Colonic mucosa (tissue), 4 donors: ENCODE data around the gene GOLGB1. TPM values are rescaled to one million over a fixed set of nuclear protein-coding genes. Genes with fewer than 3 reads are reported as not detected.
A peak's percentile ranks its signal among the peaks of the same experiment; 100 is the strongest.

ENCODE experiments used
- DNase-seq: peaks from one replicate; pipeline ENCODE4 v3.0.0-alpha.2; 2020
- H3K27ac ChIP-seq: fragments of 200-600 bp; one replicate; pipeline ENCODE4 v1.8.0; 2021
- H3K27me3 ChIP-seq: fragments of 200-600 bp; one replicate; pipeline ENCODE4 v1.8.0; 2021
- H3K36me3 ChIP-seq: fragments of 200-600 bp; one replicate; pipeline ENCODE4 v1.8.0; 2021
- H3K4me1 ChIP-seq: fragments of 200-600 bp; one replicate; pipeline ENCODE4 v1.8.0; 2021; ENCODE audit warnings: mild to moderate bottlenecking
- H3K4me3 ChIP-seq: fragments of 200-600 bp; one replicate; pipeline ENCODE4 v1.8.0; 2021
- H3K9ac ChIP-seq, 2 donors: one replicate each; pipeline ENCODE4 v1.7.0; 2013; ENCODE audit warnings: control low read depth in 2 of 2, low read depth in 2 of 2, low read length in 2 of 2
- H3K9me3 ChIP-seq: fragments of 200-600 bp; one replicate; pipeline ENCODE4 v1.8.0; 2021
- intact Hi-C: fragments of 100-400 bp; cut with DNase I; formaldehyde crosslinking; loops from one replicate; pipeline ENCODE4 v1.14.1; 2022
- total RNA-seq, 2 donors: library from RNA; stranded (reverse); fragmentation: NEBNext Ultra II Directional in 1 of 2; extraction: Animal tissue kit (Norgen Biotek cat#: 25700) in 1 of 2; gene quantifications; one replicate each; pipeline ENCODE4 v1.2.1, GENCODE V29; 2021
- TF ChIP-seq, protein P1 (sequence below): fragments of 200-600 bp; IDR thresholded peaks from one replicate; pipeline ENCODE4 v1.8.0; 2022; ENCODE audit warnings: antibody characterized with exemption, mild to moderate bottlenecking
- donor health status: healthy.
- donor health status: DM: no; HTN: no; CAD: no.
- donor health status: DM: no; HTN: no; CAD: no.

Gene GOLGB1, protein sequence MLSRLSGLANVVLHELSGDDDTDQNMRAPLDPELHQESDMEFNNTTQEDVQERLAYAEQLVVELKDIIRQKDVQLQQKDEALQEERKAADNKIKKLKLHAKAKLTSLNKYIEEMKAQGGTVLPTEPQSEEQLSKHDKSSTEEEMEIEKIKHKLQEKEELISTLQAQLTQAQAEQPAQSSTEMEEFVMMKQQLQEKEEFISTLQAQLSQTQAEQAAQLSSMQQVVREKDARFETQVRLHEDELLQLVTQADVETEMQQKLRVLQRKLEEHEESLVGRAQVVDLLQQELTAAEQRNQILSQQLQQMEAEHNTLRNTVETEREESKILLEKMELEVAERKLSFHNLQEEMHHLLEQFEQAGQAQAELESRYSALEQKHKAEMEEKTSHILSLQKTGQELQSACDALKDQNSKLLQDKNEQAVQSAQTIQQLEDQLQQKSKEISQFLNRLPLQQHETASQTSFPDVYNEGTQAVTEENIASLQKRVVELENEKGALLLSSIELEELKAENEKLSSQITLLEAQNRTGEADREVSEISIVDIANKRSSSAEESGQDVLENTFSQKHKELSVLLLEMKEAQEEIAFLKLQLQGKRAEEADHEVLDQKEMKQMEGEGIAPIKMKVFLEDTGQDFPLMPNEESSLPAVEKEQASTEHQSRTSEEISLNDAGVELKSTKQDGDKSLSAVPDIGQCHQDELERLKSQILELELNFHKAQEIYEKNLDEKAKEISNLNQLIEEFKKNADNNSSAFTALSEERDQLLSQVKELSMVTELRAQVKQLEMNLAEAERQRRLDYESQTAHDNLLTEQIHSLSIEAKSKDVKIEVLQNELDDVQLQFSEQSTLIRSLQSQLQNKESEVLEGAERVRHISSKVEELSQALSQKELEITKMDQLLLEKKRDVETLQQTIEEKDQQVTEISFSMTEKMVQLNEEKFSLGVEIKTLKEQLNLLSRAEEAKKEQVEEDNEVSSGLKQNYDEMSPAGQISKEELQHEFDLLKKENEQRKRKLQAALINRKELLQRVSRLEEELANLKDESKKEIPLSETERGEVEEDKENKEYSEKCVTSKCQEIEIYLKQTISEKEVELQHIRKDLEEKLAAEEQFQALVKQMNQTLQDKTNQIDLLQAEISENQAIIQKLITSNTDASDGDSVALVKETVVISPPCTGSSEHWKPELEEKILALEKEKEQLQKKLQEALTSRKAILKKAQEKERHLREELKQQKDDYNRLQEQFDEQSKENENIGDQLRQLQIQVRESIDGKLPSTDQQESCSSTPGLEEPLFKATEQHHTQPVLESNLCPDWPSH (N-terminal part only)
- total RNA-seq: 10 to 100 TPM; 47.2 to 75.6 TPM

DNA sequence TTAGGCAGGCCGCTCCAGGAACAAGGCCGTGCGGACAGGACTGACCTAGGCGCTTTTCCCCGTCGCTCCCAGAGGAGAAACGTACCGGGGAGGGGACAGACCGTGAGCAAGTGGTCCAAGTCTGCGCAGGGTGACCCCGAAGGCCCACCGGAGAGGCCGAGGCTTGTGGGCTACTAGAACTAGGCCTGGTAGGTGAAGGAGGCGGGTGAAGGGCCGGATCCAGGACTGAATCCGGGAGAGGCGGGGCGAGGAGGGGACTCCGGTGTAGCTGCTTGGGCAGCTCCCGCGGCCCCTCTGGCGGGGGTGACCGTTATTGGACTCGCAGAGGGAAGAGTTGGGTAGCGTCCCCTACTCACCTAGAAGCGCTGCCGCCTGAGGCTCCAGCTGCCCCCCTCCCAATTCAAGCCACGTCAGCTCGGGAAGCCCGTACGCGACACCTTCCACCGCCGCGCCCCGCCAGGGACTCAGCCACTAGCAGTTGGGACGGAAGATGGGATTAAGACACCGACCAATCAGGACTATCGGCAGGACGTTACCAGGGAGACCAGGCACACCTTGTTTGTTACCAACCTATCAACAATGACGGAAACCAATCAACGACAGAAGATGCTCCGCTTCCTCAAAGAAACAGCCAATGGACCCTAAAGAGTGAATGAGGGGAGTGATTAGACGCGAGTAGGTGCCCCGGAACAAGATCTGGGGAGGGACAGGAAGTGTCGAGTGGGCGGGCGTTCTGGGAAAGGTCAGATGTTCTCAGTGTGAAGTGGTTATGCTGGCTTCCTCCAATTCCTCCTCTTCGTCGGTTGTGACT is at the start of gene GOLGB1:
Gene GOLGB1, minus strand, starts transcription at position 466 of the 811 bp plus-strand sequence. CDS start 18,770 bp downstream, outside the sequence.
- no peaks in the 10 kb centered on the region for H3K9me3 ChIP-seq
- no peaks in the 10 kb centered on the region for H3K27me3 ChIP-seq
- H3K36me3 ChIP-seq: no peaks in the 10 kb centered on the region
- peak within 1 kb of the TSS; percentile 86 to 90 for H3K9ac ChIP-seq
- TF ChIP-seq, protein P1, sequence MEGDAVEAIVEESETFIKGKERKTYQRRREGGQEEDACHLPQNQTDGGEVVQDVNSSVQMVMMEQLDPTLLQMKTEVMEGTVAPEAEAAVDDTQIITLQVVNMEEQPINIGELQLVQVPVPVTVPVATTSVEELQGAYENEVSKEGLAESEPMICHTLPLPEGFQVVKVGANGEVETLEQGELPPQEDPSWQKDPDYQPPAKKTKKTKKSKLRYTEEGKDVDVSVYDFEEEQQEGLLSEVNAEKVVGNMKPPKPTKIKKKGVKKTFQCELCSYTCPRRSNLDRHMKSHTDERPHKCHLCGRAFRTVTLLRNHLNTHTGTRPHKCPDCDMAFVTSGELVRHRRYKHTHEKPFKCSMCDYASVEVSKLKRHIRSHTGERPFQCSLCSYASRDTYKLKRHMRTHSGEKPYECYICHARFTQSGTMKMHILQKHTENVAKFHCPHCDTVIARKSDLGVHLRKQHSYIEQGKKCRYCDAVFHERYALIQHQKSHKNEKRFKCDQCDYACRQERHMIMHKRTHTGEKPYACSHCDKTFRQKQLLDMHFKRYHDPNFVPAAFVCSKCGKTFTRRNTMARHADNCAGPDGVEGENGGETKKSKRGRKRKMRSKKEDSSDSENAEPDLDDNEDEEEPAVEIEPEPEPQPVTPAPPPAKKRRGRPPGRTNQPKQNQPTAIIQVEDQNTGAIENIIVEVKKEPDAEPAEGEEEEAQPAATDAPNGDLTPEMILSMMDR: no peak
- H3K27ac ChIP-seq: peak within 1 kb of the TSS; percentile 89
- H3K4me3 ChIP-seq: peak within 1 kb of the TSS; percentile 63
- no peaks in the 10 kb centered on the region for H3K4me1 ChIP-seq
- DNase-seq: peak; percentile 97
- intact Hi-C loops: no loop called here

DNA sequence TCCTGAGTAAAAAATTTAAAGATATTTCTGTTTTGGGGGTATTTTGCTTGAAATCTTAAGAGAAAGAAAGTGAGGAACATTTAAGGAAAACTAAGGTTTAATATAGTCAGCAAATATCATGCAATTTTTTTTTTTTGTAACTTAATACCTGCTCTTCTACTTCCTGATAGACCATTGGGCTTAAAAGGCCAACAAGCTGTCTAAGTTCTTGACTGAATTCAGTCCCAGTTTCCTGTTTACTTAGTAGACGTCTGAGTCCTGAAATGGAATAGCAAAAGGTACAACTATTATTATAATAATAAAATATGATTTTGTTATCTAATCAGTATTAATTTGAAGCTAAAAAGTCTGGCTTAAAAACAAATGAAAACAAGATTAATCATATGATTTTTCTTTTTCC is 47.4 kb upstream of the GOLGB1 start:
- intact Hi-C loops: no loop called here
- H3K9me3 ChIP-seq: no peaks in the 10 kb centered on the region
- no peak overlapping the region for H3K4me3 ChIP-seq
- H3K9ac ChIP-seq: no peak overlapping the region
- TF ChIP-seq, protein P1: no peak
- no peaks in the 10 kb centered on the region for H3K36me3 ChIP-seq
- no peak for DNase-seq
- no peaks in the 10 kb centered on the region for H3K27me3 ChIP-seq
- no peak overlapping the region for H3K27ac ChIP-seq
- no peaks in the 10 kb centered on the region for H3K4me1 ChIP-seq

DNA sequence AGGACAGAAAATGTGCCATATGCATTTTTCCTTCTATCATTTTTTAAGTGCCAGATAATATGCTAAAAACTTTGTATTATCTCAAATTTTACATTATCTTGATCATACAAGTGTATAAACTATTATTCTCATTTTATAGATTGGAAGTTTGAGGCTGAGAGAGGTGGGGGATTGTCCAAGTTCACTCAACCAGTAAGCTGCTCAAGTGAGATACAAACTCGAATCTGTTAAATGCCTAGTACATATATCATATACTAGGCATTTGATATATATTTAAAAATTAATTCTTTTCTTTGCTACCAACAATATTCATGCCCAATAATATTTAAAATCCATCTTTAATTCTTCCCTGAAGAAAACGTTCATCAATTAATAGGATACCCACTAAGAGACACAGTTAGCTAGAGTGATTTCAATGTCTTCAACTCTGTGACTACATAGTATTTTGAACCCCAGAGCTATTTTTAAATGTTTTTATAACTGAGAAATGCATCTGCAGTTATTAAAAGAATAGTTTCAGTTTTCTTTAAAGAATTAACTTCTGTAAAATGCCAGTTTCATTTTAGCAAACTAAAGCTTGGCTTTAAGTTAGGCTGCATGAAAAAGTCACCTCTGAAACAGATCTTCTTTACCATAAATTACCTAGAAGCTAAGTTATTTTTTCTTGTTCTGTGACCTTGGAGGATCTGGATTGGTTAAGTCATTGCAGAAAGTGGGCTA is 44.9 kb upstream of the GOLGB1 start:
- no peak for DNase-seq
- intact Hi-C loops: no loop called here
- no peaks in the 10 kb centered on the region for H3K27me3 ChIP-seq
- H3K9ac ChIP-seq: no peak overlapping the region
- no peaks in the 10 kb centered on the region for H3K4me1 ChIP-seq
- TF ChIP-seq, protein P1: no peak
- H3K9me3 ChIP-seq: no peaks in the 10 kb centered on the region
- H3K4me3 ChIP-seq: no peak overlapping the region
- no peak overlapping the region for H3K27ac ChIP-seq
- H3K36me3 ChIP-seq: no peaks in the 10 kb centered on the region

DNA sequence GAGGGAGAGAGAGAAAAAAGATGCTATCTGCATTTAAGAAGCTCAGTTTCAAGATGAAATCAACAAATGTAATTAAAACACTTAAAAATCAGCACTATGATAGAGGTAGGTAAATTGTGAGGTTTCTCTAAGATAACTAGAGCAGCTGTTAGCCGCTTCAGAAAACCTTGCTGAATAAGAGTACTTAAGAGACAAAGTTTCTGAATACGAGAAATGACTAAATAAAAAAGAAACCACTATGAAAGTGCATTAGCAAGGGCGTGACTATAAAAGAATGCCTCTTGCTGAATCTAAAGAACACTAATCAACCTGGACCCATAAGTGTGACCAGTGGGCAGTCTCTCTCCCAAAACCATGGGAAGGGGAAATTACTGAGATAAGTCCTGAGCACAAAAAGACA is 43.5 kb upstream of the GOLGB1 start:
- Histone ChIP-seq H3K9ac (no peak overlapping the region), H3K4me1 (no peaks in the 10 kb centered on the region), H3K27me3 (no peaks in the 10 kb centered on the region), H3K36me3 (no peaks in the 10 kb centered on the region), H3K4me3 (no peak overlapping the region), H3K9me3 (no peaks in the 10 kb centered on the region), H3K27ac (no peak overlapping the region)
- TF ChIP-seq, protein P1: no peak
- no peak for DNase-seq
- intact Hi-C loops: no loop called here
